Stimulated activated CD8-positive, alpha-beta memory T cell treated with anti-CD3 and anti-CD28 coated beads, Interleukin-7, amount 100 ng/mL, for 1 hour (primary cell): ENCODE results near the gene DPYD.

Experiments used
- DNase-seq, 2 donors: peaks; one replicate each; pipeline ENCODE4 v3.0.0-alpha.2; 2020; ENCODE audit warnings: low read depth in 2 of 2

The DPYD gene

GRCh38 chr1:97202481-97203380 is 718.1 kb downstream of the DPYD start:
- no peak for DNase-seq

DNA sequence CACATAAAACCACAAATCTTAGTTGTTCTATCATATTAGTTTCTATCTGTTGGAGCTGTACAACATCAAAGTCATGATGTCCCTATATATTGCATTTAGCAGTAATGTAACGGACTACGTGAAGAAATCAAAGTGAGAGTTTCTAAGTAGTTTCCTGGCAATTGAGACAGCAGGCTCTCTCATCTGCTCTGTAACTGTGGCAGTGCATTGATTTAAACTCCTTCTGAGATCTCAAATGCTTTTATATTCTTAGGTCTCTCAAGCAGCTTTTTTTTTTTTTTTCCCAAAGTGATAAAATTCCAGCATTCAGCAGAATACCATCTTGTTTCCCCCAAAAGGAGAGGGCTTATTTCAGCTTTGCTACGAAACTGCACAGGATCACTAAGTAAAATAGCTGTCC is 719.2 kb downstream of the DPYD start:
- DNase-seq = no peak

GRCh38 chr1:97200595-97200994 is 720.2 kb downstream of the DPYD start:
- DNase-seq = no peak

DNA sequence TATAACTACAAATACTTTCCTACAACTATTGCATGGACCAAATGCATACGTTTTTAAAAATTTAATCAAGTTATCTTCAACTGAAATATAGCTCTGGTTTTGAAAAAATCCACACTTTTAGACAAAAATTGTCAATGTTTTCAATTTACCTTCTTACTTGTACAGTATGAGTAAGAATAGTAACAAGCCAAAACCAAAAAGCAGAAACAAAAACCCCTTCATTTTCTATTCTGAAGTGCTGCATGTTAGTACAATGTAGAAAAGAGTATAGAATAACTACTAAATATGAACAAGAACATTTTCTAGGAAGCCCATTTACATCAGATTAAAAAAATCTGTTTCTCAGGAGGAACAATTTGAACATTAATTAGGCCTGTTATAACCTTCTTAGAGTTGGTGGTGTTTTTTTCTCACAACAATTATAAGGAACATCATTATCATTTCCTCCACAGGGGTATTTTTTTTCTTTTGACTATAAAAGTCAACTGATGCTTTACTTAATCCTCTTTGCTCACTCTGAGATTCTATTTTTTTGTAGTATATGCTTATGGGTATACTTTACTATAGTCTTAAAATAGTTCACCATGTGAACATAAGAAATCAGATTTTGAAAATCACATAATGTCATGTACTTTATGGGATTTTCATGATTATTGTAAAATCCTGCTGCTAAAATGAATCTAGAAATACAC is 723.9 kb downstream of the DPYD start:
- no peak for DNase-seq

DNA sequence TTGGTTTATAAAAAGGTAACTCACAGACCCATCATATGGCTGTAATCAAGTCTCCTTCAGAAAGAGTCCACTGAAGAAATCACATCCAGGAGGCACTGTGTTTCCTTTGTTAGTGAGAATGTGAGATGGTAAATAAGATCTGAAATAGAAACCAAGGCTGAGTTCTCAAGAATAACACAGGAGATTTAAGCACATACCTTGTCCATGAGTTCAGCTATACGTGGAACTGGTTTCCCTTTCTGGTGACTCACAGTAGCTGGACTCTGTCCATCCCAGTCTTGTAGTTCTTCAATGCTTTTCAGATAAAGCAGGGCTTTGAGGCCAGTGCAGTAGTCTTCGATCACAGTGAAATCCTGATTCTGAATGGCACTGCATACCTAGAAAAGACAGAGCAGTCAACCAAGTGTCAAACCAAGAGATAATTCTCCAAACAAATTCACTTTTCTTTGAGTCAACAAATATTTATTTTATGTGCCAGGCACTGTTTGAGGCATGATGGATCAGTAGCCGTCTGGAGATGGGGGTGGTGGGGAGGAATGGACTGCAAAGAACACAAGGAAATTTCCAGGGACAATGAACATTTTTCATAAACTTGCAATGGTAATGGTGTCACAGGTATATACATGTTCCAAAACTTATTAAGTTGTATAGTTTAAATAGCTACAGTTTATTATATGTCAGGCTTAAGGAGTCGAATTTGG is 727.8 kb downstream of the DPYD start:
- DNase-seq = no peak

DNA sequence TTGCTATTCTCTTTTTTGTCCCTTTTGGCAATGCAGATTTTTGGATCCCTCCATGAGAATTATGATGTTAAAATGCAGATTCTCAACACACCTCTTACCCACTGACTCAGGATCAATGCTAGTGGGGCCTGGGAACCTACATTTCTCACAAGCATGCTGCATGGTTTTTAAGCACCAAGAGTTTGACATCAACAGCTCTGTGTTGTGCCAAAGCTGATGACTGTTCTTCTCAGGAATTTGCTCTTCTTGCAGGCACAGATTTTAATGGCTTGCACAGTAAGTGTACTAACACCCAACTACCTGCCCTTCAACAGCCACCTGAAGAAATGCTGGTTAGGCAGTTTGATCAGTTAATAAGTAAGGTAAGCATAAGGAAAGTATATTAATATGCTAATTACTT is 730.5 kb downstream of the DPYD start:
- DNase-seq = no peak

- no peak for DNase-seq
Measured at GRCh38 chr1:97186381-97186780, 734.5 kb downstream of the DPYD start.

GRCh38 chr1:97174039-97174704 is 746.7 kb downstream of the DPYD start:
- no peak for DNase-seq

- DNase-seq = no peak
Measured at GRCh38 chr1:97170300-97170699, 750.5 kb downstream of the DPYD start.

DNA sequence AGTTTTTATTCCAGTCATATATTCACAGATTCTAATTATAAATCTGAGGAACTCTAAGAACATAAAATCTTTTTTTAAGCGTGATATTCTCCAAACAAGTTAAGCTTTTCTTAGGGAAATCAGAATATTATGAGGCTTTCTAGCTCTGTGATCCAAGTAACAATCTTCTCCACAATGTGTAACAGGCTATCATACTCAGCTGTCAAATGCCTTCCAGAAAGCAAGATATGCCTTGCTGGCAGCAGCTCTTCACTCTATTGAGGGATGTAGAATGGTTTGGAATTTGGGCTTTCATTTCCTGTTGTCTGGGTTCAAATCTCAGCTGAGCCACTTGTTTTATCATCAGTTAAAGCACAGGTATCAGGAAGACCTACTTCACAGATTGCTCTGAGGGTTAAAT is 752.8 kb downstream of the DPYD start:
- no peak for DNase-seq

- DNase-seq = no peak
Measured at GRCh38 chr1:97167246-97167645, 753.6 kb downstream of the DPYD start.

- no peak for DNase-seq
Measured at GRCh38 chr1:97166626-97167025, 754.2 kb downstream of the DPYD start.

GRCh38 chr1:97164276-97164639 is 756.6 kb downstream of the DPYD start:
- DNase-seq = no peak

- no peak for DNase-seq
Measured at GRCh38 chr1:97163591-97164275, 757.1 kb downstream of the DPYD start.

- DNase-seq = no peak
Measured at GRCh38 chr1:97160818-97161217, 760.0 kb downstream of the DPYD start.

DNA sequence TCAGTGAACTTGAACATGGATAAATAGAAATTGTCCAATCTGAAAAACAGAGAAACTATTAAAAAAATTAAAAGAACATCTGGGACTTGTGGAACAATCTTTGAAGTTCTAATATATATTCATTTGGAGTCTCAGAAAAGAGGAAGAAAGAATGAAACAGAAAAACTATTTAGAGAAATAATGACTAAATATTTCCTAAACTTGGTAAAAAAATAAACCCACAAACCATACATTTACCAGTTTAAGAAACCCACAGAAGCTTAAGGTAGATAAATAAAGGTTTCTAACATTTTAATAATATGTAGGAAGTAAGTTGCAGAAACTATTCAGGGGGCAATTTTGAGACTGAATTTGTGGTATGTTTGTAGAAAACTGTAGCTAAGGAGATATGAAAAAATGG is 761.5 kb downstream of the DPYD start:
- no peak for DNase-seq

- no peak for DNase-seq
Measured at GRCh38 chr1:97158691-97159096, 762.1 kb downstream of the DPYD start.

DNA sequence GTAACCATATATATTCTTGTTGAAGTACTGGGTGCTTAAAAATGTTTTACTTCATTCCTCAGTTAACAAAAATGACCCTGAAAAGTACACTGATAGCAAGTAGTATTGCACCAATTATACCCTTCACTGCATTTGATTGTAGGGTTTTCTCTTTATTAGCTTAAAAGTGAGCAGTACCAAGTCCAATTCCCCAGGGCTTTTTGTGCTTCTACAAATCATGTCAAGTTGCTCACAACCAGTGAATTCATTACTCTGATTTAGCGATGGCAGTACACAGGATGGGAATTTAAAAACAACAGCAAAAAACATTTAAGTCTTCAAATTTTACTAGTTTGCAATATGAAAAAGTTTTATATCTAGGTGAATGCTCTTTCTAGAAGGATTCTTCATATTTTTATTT is 762.8 kb downstream of the DPYD start:
- DNase-seq = no peak

DNA sequence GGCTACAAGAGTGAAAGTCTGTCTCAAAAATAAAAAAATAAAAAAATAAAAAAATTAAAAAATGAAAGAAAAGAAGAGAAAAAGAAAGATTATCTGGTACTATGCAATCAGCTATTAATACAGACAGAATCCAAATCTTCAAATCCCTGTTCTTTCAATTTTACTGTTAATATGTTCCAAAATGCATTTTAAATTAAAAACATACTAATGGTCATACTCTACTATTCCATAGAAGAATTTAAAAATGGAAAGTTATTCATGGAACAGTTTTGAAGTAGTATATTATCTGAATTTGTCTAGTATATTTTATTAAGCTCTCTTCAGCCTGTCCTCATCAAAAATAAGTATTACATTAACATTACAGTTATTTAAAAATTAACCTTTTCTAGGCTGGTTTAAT is 769.2 kb downstream of the DPYD start:
- DNase-seq = no peak

DNA sequence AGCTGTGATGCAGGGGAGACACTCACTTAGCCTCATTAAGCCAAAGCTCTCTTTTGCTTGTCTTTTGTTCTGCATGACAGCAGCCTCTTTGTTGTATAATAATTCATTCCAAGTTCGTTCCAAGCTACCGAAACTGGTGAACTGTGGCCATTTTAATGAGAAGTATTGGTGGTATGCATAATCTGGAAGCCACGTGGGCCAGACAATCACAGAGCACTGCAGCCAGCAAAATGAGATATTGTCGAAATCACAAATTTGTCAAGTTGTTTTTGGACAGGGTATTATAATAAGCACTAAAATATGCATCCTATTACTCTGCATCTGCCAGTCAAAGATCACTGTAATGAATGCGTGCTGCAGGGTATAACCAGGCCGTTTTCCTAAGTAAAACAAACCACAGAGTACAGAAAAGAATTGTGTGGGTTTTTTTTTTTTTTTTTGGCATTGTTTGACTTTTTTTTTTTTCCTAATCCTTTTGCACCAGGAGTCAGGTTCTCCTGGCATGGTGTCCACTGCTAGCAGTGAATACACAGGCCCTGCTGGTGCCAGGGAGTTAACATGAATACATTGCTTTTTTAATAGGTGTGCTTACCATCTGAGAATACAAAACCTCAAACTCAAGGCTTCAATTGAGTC is 775.4 kb downstream of the DPYD start:
- DNase-seq = no peak

DNA sequence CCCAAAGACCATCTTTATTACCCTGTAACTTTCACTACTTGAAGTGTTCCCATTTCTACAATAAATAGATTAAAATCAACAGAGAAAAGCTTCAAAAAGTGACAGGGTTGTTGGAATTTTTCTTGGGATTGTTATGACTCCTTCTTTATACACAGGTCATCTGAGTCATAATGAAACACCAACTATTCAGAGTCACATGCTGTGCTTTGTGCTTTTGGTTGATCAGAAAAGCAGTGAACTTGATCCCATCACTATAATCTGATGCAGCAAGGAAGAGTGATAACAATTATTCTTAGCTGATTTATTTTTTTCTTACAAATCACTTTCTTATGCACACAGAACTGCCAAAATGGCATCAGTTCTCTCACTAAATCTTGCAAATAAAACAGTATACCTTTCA is 776.3 kb downstream of the DPYD start:
- DNase-seq = no peak
